ENCODE measurements around the gene TBRG4.

The TBRG4 gene

GRCh38 chr7:45092931-45093235, 18.6 kb downstream of the TBRG4 start (continued):
- TF ChIP-seq ZBTB6 (tag by site-specific recombination; IDR thresholded peaks at IDR 0.05) (no peak), ZFP41 (tag by site-specific recombination; IDR thresholded peaks at IDR 0.05; ENCODE audit: borderline replicate concordance) (no peak), ZNF48 (tag by site-specific recombination; IDR thresholded peaks at IDR 0.05) (no peak)

DNA sequence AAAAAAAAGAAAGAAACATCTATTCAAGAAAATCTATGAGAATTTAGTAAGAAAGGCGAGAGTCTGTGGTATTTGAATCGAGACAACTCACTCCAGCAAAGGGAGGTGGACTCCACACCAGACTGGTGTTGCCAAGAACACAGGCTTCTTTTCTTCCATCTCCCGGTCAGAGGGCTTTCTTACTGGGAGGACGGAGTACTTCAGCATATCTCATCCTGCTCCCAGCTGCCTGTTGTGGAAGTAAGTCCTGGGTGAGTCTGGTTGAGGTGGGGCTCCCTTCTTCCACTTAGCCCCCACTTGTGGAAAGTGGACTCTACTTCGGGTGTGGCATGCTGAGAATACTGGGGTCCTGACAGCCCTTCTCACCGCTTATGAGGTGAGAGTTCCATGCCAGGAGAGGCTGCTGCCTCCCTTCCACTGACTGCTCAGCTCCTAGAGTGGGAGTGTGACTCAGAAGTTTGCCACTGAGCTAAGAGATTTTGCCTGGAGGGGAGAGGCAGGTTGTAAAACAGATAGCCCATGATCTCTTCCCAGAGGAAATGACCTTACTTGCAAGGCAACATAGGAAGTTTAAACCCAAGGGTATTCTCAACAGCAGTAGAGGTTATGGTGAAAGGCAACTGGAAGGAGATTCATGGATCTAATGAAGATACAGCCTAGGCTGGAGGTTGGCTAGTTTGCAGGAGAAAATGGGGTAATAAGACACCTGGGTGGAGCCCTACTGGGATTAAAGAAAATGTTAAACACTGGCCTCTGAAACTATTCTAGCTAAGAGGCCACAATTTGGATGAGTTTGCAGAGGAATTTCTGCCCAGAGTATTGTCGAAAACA, 19.2 kb downstream of the TBRG4 start:
- H3K36me3 ChIP-seq (ENCODE audit: control insufficient read depth in 2 of 2, insufficient read depth in 1 of 2, low read length in 2 of 2) = no peaks in the 10 kb centered on the region
- H3K9me3 ChIP-seq (ENCODE audit: control insufficient read depth, insufficient read depth, low read depth, low read length) = no peaks in the 10 kb centered on the region
- TF ChIP-seq FEZF1 (tag by site-specific recombination; IDR thresholded peaks at IDR 0.05) (peak; percentile 7; the same call in 1 of the 2 replicates), ZIC2 (tag by site-specific recombination; IDR thresholded peaks at IDR 0.05) (peak; percentile 14; the same call in 1 of the 2 replicates), ZBTB17 (tag by site-specific recombination; IDR thresholded peaks at IDR 0.05) (peak; percentile 20; the same call in 1 of the 2 replicates), KLF7 (tag by site-specific recombination; IDR thresholded peaks at IDR 0.05; ENCODE audit: borderline replicate concordance) (no peak), KLF1 (tag by site-specific recombination; IDR thresholded peaks at IDR 0.05) (peak; percentile 59; the same call in 1 of the 2 replicates), ZNF335 (tag by site-specific recombination; conservative IDR thresholded peaks at IDR 0.05) (peak; percentile 48; the same call in 1 of the 2 replicates), ZNF843 (tag by site-specific recombination; IDR thresholded peaks at IDR 0.05) (0 out of 2 replicates have a peak, but pooled peaks have one; percentile 42), ZNF600 (tag by site-specific recombination; IDR thresholded peaks at IDR 0.05) (peak; percentile 58; the same call in 1 of the 2 replicates), SP7 (tag by site-specific recombination; IDR thresholded peaks at IDR 0.05) (0 out of 2 replicates have a peak, but pooled peaks have one; percentile 65)
- TF ChIP-seq, protein P1, sequence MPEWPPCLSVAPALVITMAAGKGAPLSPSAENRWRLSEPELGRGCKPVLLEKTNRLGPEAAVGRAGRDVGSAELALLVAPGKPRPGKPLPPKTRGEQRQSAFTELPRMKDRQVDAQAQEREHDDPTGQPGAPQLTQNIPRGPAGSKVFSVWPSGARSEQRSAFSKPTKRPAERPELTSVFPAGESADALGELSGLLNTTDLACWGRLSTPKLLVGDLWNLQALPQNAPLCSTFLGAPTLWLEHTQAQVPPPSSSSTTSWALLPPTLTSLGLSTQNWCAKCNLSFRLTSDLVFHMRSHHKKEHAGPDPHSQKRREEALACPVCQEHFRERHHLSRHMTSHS (tag by site-specific recombination; IDR thresholded peaks at IDR 0.05) = no peak
- TF ChIP-seq, protein P2, sequence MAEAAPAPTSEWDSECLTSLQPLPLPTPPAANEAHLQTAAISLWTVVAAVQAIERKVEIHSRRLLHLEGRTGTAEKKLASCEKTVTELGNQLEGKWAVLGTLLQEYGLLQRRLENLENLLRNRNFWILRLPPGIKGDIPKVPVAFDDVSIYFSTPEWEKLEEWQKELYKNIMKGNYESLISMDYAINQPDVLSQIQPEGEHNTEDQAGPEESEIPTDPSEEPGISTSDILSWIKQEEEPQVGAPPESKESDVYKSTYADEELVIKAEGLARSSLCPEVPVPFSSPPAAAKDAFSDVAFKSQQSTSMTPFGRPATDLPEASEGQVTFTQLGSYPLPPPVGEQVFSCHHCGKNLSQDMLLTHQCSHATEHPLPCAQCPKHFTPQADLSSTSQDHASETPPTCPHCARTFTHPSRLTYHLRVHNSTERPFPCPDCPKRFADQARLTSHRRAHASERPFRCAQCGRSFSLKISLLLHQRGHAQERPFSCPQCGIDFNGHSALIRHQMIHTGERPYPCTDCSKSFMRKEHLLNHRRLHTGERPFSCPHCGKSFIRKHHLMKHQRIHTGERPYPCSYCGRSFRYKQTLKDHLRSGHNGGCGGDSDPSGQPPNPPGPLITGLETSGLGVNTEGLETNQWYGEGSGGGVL (tag by site-specific recombination; IDR thresholded peaks at IDR 0.05) = 0 out of 2 replicates have a peak, but pooled peaks have one; percentile 26
- H3K4me3 ChIP-seq (ENCODE audit: low read depth, low read length) = no peak overlapping the region
- no peak overlapping the region for H3K27ac ChIP-seq (ENCODE audit: extremely low read depth, low read depth, low read length)
- peaks cover 8% of the 10 kb centered on the region for H3K4me1 ChIP-seq (ENCODE audit: control insufficient read depth, insufficient read depth, low read length)
- POLR2A ChIA-PET = interaction anchor here (2.2 kb wide), 1 partner anchor 19 kb away, joined by 13 read pairs; the partner anchor contains the start of gene TBRG4
- CTCF ChIA-PET = interaction anchor here (0.6 to 1.5 kb wide), 4 partner anchors 13 to 119 kb away, joined by 3 to 7 read pairs (median 3); no protein-coding TSS in a partner anchor

DNA sequence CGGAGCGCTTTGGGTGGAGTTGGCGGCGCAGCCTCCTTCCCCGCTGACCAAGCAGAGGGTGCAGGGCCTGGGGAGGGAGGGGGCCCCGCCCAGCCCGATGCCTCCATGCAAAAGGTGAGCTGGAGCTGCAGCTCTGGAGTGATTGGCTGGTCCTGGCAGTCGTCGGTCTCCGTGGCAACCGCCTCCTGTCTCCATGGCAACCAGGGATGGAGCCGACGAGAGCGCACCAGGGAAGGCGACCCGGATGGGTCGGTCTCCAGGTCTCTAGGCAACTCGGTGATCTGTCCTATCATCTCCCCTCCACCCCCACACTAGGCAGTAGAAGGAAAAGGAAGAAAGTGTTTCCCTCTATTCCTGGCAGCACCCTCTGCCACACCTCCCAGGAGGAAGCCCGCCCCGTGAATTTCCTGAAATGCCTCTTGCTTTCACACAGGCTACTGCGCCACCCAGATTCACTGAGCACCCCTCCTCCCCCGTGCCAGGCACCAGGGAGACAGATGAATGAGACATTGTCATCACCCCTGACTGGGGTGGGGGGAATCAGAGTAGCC, 22.1 kb downstream of the TBRG4 start:
- peaks cover 8% of the 10 kb centered on the region for H3K4me1 ChIP-seq (ENCODE audit: control insufficient read depth, insufficient read depth, low read length)
- H3K4me3 ChIP-seq (ENCODE audit: low read depth, low read length) = peak overlapping the region; percentile 38
- ChIA-PET POLR2A (interaction anchor here (0.5 to 1.2 kb wide), 6 partner anchors 23 to 589 kb away, joined by 3 to 5 read pairs (median 4); partner anchors contain the start of genes CCM2 and PURB), CTCF (interaction anchor here (0.6 to 0.9 kb wide), 2 partner anchors 19 to 882 kb away, joined by 3 read pairs; no protein-coding TSS in a partner anchor)
- H3K9me3 ChIP-seq (ENCODE audit: control insufficient read depth, insufficient read depth, low read depth, low read length) = no peaks in the 10 kb centered on the region
- no peaks in the 10 kb centered on the region for H3K36me3 ChIP-seq (ENCODE audit: control insufficient read depth in 2 of 2, insufficient read depth in 1 of 2, low read length in 2 of 2)
- H3K27ac ChIP-seq (ENCODE audit: extremely low read depth, low read depth, low read length) = no peak overlapping the region
- TF ChIP-seq ZBTB1 (tag by site-specific recombination; IDR thresholded peaks at IDR 0.05) (no peak), ZNF391 (tag by site-specific recombination; IDR thresholded peaks at IDR 0.05; ENCODE audit: borderline replicate concordance, low read depth) (no peak), YY1 (tag by site-specific recombination; IDR thresholded peaks at IDR 0.05) (no peak), ZFP69B (tag by site-specific recombination; IDR thresholded peaks at IDR 0.05) (no peak), OVOL3 (tag by site-specific recombination; IDR thresholded peaks at IDR 0.05) (no peak), ZNF549 (tag by site-specific recombination; IDR thresholded peaks at IDR 0.05) (no peak), ZBTB8A (tag by site-specific recombination; IDR thresholded peaks at IDR 0.05) (peak; percentile 15; the same call in 1 of the 2 replicates), SALL2 (tag by site-specific recombination; IDR thresholded peaks at IDR 0.05; ENCODE audit: borderline replicate concordance) (no peak), FEZF1 (tag by site-specific recombination; IDR thresholded peaks at IDR 0.05) (no peak), ZFHX2 (tag by site-specific recombination; conservative IDR thresholded peaks at IDR 0.05) (peak; percentile 42; the same call in 1 of the 2 replicates), REPIN1 (tag by site-specific recombination; IDR thresholded peaks at IDR 0.05; ENCODE audit: low read depth) (no peak), ZNF175 (tag by site-specific recombination; IDR thresholded peaks at IDR 0.05) (no peak), ZBTB17 (tag by site-specific recombination; IDR thresholded peaks at IDR 0.05) (peak; percentile 89), PRDM4 (tag by site-specific recombination; IDR thresholded peaks at IDR 0.05) (no peak)

Data from HEK293 (cell line).